Panc1 (cell line): ENCODE results near the gene AKIRIN1.

Experiments
- POLR2AphosphoS5 ChIP-seq: IDR thresholded peaks from 2 replicates; pipeline ENCODE4 v1.6.1; 2012; ENCODE audit warnings: mild to moderate bottlenecking, low read depth, low read length, moderate library complexity
- SIN3A ChIP-seq: IDR thresholded peaks from 2 replicates; pipeline ENCODE4 v1.6.1; 2012; ENCODE audit warnings: low read depth, mild to moderate bottlenecking, low read length, moderate library complexity, borderline replicate concordance; ENCODE audit not compliant: insufficient read depth
- TCF7L2 ChIP-seq: IDR thresholded peaks from 2 replicates; pipeline ENCODE4 v1.6.1; 2011; ENCODE audit warnings: mild to moderate bottlenecking, low read depth, low read length, inconsistent platforms
- TF ChIP-seq, protein P1 (sequence below): fragments of 450-650 bp; IDR thresholded peaks from 2 replicates; pipeline ENCODE4 v1.5.1; 2017; ENCODE audit warnings: mild to moderate bottlenecking
- TF ChIP-seq, protein P2 (sequence below), 2 experiments: IDR thresholded peaks; 2 replicates each; pipeline ENCODE4 v1.6.1; 2011 to 2012; ENCODE audit warnings: low read depth in 2 of 2, control low read depth in 1 of 2, low read length in 1 of 2, mild to moderate bottlenecking in 1 of 2, moderate library complexity in 1 of 2; ENCODE audit not compliant: insufficient read depth in 1 of 2

DNA sequence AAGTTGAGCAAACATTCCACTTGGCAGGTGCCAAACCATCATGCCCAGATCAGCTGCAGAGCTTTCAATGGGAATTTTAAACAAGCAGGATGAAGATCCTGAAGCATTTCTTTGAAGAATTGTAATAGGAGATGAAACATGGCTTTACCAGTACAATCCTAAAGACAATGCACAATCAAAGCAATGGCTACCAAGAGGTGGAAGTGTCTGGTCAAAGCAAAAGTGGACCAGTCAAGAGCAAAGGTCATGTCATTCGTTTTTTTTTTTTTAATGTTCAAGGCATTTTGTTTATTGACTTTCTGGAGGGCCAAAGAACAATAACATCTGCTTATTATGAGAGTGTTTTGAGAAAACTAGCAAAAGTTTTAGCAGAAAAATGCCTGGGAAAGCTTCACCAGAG is 32.1 kb downstream of the AKIRIN1 start:
- TF ChIP-seq, protein P1, sequence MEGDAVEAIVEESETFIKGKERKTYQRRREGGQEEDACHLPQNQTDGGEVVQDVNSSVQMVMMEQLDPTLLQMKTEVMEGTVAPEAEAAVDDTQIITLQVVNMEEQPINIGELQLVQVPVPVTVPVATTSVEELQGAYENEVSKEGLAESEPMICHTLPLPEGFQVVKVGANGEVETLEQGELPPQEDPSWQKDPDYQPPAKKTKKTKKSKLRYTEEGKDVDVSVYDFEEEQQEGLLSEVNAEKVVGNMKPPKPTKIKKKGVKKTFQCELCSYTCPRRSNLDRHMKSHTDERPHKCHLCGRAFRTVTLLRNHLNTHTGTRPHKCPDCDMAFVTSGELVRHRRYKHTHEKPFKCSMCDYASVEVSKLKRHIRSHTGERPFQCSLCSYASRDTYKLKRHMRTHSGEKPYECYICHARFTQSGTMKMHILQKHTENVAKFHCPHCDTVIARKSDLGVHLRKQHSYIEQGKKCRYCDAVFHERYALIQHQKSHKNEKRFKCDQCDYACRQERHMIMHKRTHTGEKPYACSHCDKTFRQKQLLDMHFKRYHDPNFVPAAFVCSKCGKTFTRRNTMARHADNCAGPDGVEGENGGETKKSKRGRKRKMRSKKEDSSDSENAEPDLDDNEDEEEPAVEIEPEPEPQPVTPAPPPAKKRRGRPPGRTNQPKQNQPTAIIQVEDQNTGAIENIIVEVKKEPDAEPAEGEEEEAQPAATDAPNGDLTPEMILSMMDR, result no peak
- no peak for TF ChIP-seq POLR2AphosphoS5
- TF ChIP-seq SIN3A, result no peak
- TF ChIP-seq TCF7L2, result no peak
- TF ChIP-seq, protein P2, sequence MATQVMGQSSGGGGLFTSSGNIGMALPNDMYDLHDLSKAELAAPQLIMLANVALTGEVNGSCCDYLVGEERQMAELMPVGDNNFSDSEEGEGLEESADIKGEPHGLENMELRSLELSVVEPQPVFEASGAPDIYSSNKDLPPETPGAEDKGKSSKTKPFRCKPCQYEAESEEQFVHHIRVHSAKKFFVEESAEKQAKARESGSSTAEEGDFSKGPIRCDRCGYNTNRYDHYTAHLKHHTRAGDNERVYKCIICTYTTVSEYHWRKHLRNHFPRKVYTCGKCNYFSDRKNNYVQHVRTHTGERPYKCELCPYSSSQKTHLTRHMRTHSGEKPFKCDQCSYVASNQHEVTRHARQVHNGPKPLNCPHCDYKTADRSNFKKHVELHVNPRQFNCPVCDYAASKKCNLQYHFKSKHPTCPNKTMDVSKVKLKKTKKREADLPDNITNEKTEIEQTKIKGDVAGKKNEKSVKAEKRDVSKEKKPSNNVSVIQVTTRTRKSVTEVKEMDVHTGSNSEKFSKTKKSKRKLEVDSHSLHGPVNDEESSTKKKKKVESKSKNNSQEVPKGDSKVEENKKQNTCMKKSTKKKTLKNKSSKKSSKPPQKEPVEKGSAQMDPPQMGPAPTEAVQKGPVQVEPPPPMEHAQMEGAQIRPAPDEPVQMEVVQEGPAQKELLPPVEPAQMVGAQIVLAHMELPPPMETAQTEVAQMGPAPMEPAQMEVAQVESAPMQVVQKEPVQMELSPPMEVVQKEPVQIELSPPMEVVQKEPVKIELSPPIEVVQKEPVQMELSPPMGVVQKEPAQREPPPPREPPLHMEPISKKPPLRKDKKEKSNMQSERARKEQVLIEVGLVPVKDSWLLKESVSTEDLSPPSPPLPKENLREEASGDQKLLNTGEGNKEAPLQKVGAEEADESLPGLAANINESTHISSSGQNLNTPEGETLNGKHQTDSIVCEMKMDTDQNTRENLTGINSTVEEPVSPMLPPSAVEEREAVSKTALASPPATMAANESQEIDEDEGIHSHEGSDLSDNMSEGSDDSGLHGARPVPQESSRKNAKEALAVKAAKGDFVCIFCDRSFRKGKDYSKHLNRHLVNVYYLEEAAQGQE (IDR thresholded peaks at IDR 0.05; ENCODE audit: insufficient read depth in 1 of 2, low read depth in 2 of 2, low read length in 1 of 2), result no peak
